Endodermal cell (in vitro differentiated cells): Measurements from ENCODE around the gene ROGDI. TPM values are rescaled to one million over a fixed set of nuclear protein-coding genes. Genes with fewer than 3 reads are reported as not detected.

Experiments used
- DNase-seq: peaks from one replicate; pipeline ENCODE4 v3.0.0-alpha.2; 2017
- H3K27ac ChIP-seq: 2 replicates; pipeline ENCODE4 v1.5.1; 2013; ENCODE audit warnings: mild to moderate bottlenecking, low read depth, low read length, moderate library complexity
- H3K27me3 ChIP-seq: 2 replicates; pipeline ENCODE4 v1.6.1; 2013; ENCODE audit warnings: mild to moderate bottlenecking, low read length, moderate library complexity; ENCODE audit not compliant: insufficient read depth, control insufficient read depth, poor library complexity, severe bottlenecking
- H3K36me3 ChIP-seq: 2 replicates; pipeline ENCODE4 v1.7.0; 2013; ENCODE audit warnings: mild to moderate bottlenecking, low read length, moderate library complexity; ENCODE audit not compliant: control insufficient read depth, insufficient read depth
- H3K4me1 ChIP-seq: one replicate; pipeline ENCODE4 v1.7.0; 2013; ENCODE audit warnings: low read length; ENCODE audit not compliant: control insufficient read depth, insufficient read depth
- H3K4me3 ChIP-seq: 2 replicates; pipeline ENCODE4 v1.5.1; 2013; ENCODE audit warnings: mild to moderate bottlenecking, low read length, moderate library complexity
- H3K9ac ChIP-seq: 2 replicates; pipeline ENCODE4 v1.6.1; 2013; ENCODE audit warnings: mild to moderate bottlenecking, low read length, moderate library complexity; ENCODE audit not compliant: poor library complexity, severe bottlenecking; ENCODE audit errors: extremely low read depth
- H3K9me3 ChIP-seq: 2 replicates; pipeline ENCODE4 v1.6.1; 2013; ENCODE audit warnings: mild to moderate bottlenecking, low read length, moderate library complexity; ENCODE audit not compliant: control insufficient read depth
- H3K27ac Mint-ChIP-seq: 2 replicates; pipeline ENCODE4 v1.8.0; 2020; ENCODE audit warnings: mixed read lengths
- H3K27me3 Mint-ChIP-seq: 2 replicates; pipeline ENCODE4 v1.8.0; 2021; ENCODE audit warnings: mild to moderate bottlenecking, mixed read lengths; ENCODE audit not compliant: insufficient read depth
- H3K36me3 Mint-ChIP-seq: 2 replicates; pipeline ENCODE4 v1.8.0; 2020; ENCODE audit warnings: low read depth, mixed read lengths
- H3K4me1 Mint-ChIP-seq: 2 replicates; pipeline ENCODE4 v1.8.0; 2020; ENCODE audit warnings: mixed read lengths
- H3K4me3 Mint-ChIP-seq: 2 replicates; pipeline ENCODE4 v1.8.0; 2020; ENCODE audit warnings: mild to moderate bottlenecking, moderate library complexity, mixed read lengths
- H3K9me3 Mint-ChIP-seq: 2 replicates; pipeline ENCODE4 v1.8.0; 2020; ENCODE audit warnings: mild to moderate bottlenecking, mixed read lengths
- CTCF ChIP-seq: fragments of 200-600 bp; sonication (generic); conservative IDR thresholded peaks from 2 replicates; pipeline ENCODE4 v1.5.0; 2021; ENCODE audit warnings: antibody characterized with exemption, mild to moderate bottlenecking
- WGBS, 2 experiments: methylation state at CpG; one replicate each; pipeline versions ENCODE4 v1.1.5 to v1.1.7; 2013; ENCODE audit warnings: missing lambda C conversion rate in 2 of 2, mixed read lengths in 1 of 2; ENCODE audit not compliant: insufficient coverage in 1 of 2, insufficient read length in 1 of 2; 5-methylcytosine and 5-hydroxymethylcytosine counted together
- total RNA-seq, 2 donors: library from RNA; stranded (reverse); fragmentation: NEBNext Ultra II Directional in 1 of 2; extraction: Animal tissue kit (Norgen Biotek cat#: 25700) in 1 of 2; gene quantifications; 2 replicates in 1 of 2; 3 replicates in 1 of 2; pipeline ENCODE4 v1.2.1, GENCODE V29; 2021

Gene ROGDI
- total RNA-seq, 2 donors from 2014 or later = 46.2 to 49.0 TPM

GRCh38 chr16:4762205-4762604 is 40.2 kb downstream of the ROGDI start:
- H3K27me3 Mint-ChIP-seq = no peaks in the 10 kb centered on the region
- no peak for TF ChIP-seq CTCF
- Histone ChIP-seq H3K27ac (no peak overlapping the region), H3K4me1 (no peaks in the 10 kb centered on the region), H3K9me3 (no peaks in the 10 kb centered on the region), H3K4me3 (no peak overlapping the region), H3K27me3 (no peaks in the 10 kb centered on the region), H3K36me3 (peaks cover 51% of the 10 kb centered on the region), H3K9ac (no peak overlapping the region)
- H3K9me3 Mint-ChIP-seq = no peaks in the 10 kb centered on the region
- no peak for DNase-seq
- H3K4me1 Mint-ChIP-seq = peaks cover 7% of the 10 kb centered on the region
- no peak overlapping the region for H3K4me3 Mint-ChIP-seq
- no peak overlapping the region for H3K27ac Mint-ChIP-seq
- peaks cover 63% of the 10 kb centered on the region for H3K36me3 Mint-ChIP-seq
- WGBS, 2 experiments = 78 to 93% methylated on average over 3 to 9 of the region's 9 CpGs

DNA sequence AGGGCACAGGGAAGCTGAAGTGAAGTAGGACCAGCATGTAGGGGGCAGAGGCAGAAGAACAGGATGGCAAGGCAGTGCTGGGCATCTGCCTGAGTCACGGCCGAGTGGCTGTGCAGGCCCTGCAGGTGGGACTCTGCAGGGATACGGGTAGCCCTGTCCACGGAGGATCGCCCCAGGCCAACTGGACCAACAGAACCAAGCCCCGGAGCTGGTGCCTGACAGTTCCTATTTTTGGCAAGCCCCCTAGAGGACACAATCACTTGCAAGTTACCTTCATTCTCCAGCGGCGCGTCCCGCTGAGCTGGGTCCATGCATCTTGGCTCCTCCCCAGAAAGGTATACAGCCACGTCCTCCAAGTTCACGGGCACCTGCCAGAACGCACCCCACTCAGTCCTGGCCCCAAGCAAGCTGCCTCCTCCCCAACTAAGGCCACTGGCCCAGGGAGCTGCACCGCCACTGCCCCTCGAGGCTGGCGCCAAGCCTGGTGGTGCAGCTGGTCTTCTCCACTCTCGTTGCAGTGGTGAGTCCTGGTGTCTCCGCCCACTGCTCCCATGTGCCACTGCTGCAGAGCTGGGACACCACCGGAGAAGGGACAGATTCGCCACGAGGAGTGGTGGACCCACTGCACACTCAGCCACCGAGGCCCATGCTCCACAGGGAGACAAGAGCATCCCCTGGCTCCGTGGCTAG is 42.1 kb downstream of the ROGDI start:
- Histone ChIP-seq H3K27ac (no peak overlapping the region), H3K4me1 (no peaks in the 10 kb centered on the region), H3K36me3 (peaks cover 68% of the 10 kb centered on the region), H3K9ac (no peak overlapping the region), H3K9me3 (peaks cover 11% of the 10 kb centered on the region), H3K27me3 (no peaks in the 10 kb centered on the region), H3K4me3 (no peak overlapping the region)
- peaks cover 79% of the 10 kb centered on the region for H3K36me3 Mint-ChIP-seq
- H3K4me1 Mint-ChIP-seq = no peaks in the 10 kb centered on the region
- DNase-seq = no peak
- no peak overlapping the region for H3K4me3 Mint-ChIP-seq
- peaks cover 11% of the 10 kb centered on the region for H3K9me3 Mint-ChIP-seq
- peak; percentile 16 for TF ChIP-seq CTCF
- no peaks in the 10 kb centered on the region for H3K27me3 Mint-ChIP-seq
- H3K27ac Mint-ChIP-seq = no peak overlapping the region
- WGBS, 2 experiments = 95 to 96% methylated on average over 11 to 23 of the region's 23 CpGs

- TF ChIP-seq CTCF = no peak
- H3K36me3 Mint-ChIP-seq = peaks cover 71% of the 10 kb centered on the region
Measured at GRCh38 chr16:4755687-4756086, 46.7 kb downstream of the ROGDI start.

More at GRCh38 chr16:4755687-4756086, 46.7 kb downstream of the ROGDI start:
- Histone ChIP-seq H3K36me3 (peaks cover 72% of the 10 kb centered on the region), H3K4me1 (no peaks in the 10 kb centered on the region), H3K27me3 (no peaks in the 10 kb centered on the region), H3K9me3 (peaks cover 17% of the 10 kb centered on the region), H3K27ac (no peak overlapping the region), H3K9ac (no peak overlapping the region), H3K4me3 (peak overlapping the region; percentile 36)
- H3K27ac Mint-ChIP-seq = no peak overlapping the region
- WGBS, 2 experiments = 92 to 95% methylated on average over 6 of the region's 6 CpGs
- peaks cover 17% of the 10 kb centered on the region for H3K9me3 Mint-ChIP-seq
- H3K27me3 Mint-ChIP-seq = no peaks in the 10 kb centered on the region
- H3K4me1 Mint-ChIP-seq = no peaks in the 10 kb centered on the region
- DNase-seq = no peak
- H3K4me3 Mint-ChIP-seq = no peak overlapping the region
